ENCODE measurements around the gene SLC25A25. TPM values are rescaled to one million over a fixed set of nuclear protein-coding genes. Genes with fewer than 3 reads are reported as not detected.

SLC25A25 gene
- total and polyA plus RNA-seq, 12 donors = 11.4 to 60.6 (median 15.6) TPM

- Histone ChIP-seq H3K4me3 (no peak overlapping the region), H3K27me3 (no peaks in the 10 kb centered on the region), H3K27ac (no peak overlapping the region), H3K36me3 (replicated peaks in 1 of 2) (no peaks in the 10 kb centered on the region), H3K9me3 (replicated peaks in 1 of 3) (no peaks in the 10 kb centered on the region), H3K4me1 (replicated peaks in 1 of 2) (peaks cover 11 to 43% of the 10 kb centered on the region in 2 donors)
- TF ChIP-seq CTCF (IDR thresholded peaks at IDR 0.05) (no peak), POLR2A (IDR thresholded peaks at IDR 0.05) (no peak)
- WGBS, 4 donors = 71 to 78% (median 74%) methylated on average over 9 of the region's 9 CpGs
- DNase-seq = no peak
- intact Hi-C loops (cut with DNase I) = no loop called here
Observed at GRCh38 chr9:128088253-128088945, 20.4 kb downstream of the SLC25A25 start.

DNA sequence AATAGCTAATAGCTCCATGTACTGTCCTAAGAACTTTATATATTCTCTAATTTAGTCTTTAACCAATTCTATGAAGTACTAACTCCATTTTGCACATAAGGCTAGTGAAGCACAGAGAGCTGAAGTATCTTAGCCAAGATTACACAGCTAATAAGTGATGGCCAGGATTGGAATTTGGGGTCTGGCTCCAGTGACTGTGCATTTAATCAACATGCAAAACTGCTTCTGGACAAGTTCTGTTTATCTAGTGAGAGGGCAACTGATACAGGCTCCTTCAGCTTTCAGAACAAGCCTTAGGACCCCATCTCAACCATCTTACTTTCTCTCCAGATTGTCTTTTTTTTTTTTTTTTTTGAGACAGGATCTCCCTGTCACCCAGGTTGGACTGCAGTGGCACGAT, 21.3 kb downstream of the SLC25A25 start:
- TF ChIP-seq POLR2A (IDR thresholded peaks at IDR 0.05) (no peak), CTCF (IDR thresholded peaks at IDR 0.05) (no peak)
- Histone ChIP-seq H3K27me3 (no peaks in the 10 kb centered on the region), H3K9me3 (replicated peaks in 1 of 3) (no peaks in the 10 kb centered on the region), H3K36me3 (replicated peaks in 1 of 2) (no peaks in the 10 kb centered on the region), H3K4me3 (no peak overlapping the region), H3K27ac (no peak overlapping the region), H3K4me1 (replicated peaks in 1 of 2) (peaks cover 18 to 46% of the 10 kb centered on the region in 2 donors)
- intact Hi-C loops (cut with DNase I) = no loop called here
- no peak for DNase-seq
- 81 to 94% (median 87%) methylated on average over 1 of the region's 1 CpG for WGBS, 4 donors

- intact Hi-C loops (cut with DNase I) = no loop called here
- H3K9me3 ChIP-seq (replicated peaks in 1 of 3) = no peaks in the 10 kb centered on the region
- H3K36me3 ChIP-seq (replicated peaks in 1 of 2) = no peaks in the 10 kb centered on the region
- peaks cover 27 to 57% of the 10 kb centered on the region in 2 donors for H3K4me1 ChIP-seq (replicated peaks in 1 of 2)
- H3K4me3 ChIP-seq = no peak overlapping the region
- DNase-seq = peak in 1 of 7 donors; percentile 91
- H3K27ac ChIP-seq = no peak overlapping the region
- TF ChIP-seq CTCF (IDR thresholded peaks at IDR 0.05) (no peak), POLR2A (IDR thresholded peaks at IDR 0.05) (no peak)
- 58 to 84% (median 63%) methylated on average over 13 of the region's 13 CpGs for WGBS, 4 donors
- no peaks in the 10 kb centered on the region for H3K27me3 ChIP-seq
Observed at GRCh38 chr9:128091144-128091543, 23.1 kb downstream of the SLC25A25 start.

- no peak overlapping the region for H3K27ac ChIP-seq
- H3K9me3 ChIP-seq (replicated peaks in 1 of 3) = no peaks in the 10 kb centered on the region
- no peak for TF ChIP-seq CTCF (IDR thresholded peaks at IDR 0.05)
- TF ChIP-seq POLR2A (IDR thresholded peaks at IDR 0.05) = no peak
- intact Hi-C loops (cut with DNase I) = no loop called here
- H3K27me3 ChIP-seq = no peaks in the 10 kb centered on the region
- H3K36me3 ChIP-seq (replicated peaks in 1 of 2) = no peaks in the 10 kb centered on the region
- H3K4me1 ChIP-seq (replicated peaks in 1 of 2) = peaks cover 27 to 59% of the 10 kb centered on the region in 2 donors
- DNase-seq = no peak
- H3K4me3 ChIP-seq = no peak overlapping the region
- 46 to 74% (median 59%) methylated on average over 11 to 13 of the region's 13 CpGs for WGBS, 4 donors
Observed at GRCh38 chr9:128091571-128091970, 23.5 kb downstream of the SLC25A25 start.

Data from adrenal gland (tissue), 12 donors.